HG02938 (cell line): Measurements from ENCODE around the gene LRRC15.

Source experiments
- ATAC-seq: cut with Tn5 transposase; IDR thresholded peaks from one replicate; pipeline ENCODE4 v1.9.1; 2021; ENCODE audit warnings: mild to moderate bottlenecking, moderate library complexity; ENCODE audit not compliant: unreplicated experiment

LRRC15 gene

DNA sequence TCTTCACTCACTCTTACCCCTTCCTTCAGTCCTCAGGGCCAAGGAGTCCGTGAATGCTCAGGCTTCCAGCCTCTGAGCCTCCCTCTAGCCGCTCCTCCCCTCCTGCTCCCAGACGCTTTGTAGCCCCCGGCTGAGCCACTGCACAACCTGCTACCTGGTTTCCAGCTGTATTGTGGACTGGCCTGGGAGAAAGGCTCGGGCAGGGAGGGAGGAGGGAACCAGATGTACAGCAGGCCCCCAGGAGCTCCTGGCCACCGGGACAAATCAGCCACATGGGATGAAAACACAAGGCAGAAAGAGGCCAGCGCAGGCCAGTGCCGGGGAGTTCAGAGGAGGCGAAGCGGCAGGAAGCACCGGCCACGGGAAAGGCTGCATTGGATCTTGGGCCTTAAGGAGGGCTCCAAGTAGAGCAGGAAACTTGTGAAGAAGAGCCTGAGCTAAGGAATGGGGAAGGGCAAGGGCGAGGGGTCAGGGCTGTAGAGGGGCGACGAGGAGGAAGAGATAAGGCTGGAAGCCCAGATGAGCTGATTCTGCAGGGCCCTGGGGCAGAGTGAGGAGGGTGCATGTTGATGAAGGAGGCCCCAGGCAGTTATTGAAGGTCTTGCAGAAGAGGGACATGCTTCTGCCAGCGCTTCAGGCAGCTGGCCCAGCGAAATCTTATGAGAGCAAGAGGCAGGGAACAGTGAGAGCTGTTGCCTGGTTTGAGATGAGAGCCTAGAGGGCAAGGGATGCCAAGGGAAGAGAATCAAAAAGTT is 32.8 kb downstream of the LRRC15 start:
- no peak for ATAC-seq

GRCh38 chr3:194333981-194334320 is 35.6 kb downstream of the LRRC15 start:
- ATAC-seq = no peak

- ATAC-seq = peak; percentile 89
Measured at GRCh38 chr3:194333212-194333980, 36.1 kb downstream of the LRRC15 start.

DNA sequence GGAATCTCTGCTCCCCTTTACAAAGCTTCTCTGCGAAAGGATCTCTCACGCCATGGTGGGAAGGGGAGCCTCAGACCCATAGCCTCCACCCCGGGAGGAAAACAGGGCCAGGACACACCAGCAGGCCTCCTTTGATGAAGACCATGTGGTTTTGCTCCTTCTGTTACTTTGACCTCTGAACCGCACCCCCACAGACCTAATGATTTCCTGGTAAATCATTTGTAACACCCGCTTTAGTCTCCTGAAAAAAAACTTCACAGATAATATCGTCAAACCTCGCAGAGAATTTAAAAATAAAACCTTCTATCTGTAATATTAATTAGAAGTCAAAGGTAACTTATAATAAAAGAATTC is 36.7 kb downstream of the LRRC15 start:
- ATAC-seq = no peak

GRCh38 chr3:194330579-194330978 is 39.0 kb downstream of the LRRC15 start:
- ATAC-seq = no peak

DNA sequence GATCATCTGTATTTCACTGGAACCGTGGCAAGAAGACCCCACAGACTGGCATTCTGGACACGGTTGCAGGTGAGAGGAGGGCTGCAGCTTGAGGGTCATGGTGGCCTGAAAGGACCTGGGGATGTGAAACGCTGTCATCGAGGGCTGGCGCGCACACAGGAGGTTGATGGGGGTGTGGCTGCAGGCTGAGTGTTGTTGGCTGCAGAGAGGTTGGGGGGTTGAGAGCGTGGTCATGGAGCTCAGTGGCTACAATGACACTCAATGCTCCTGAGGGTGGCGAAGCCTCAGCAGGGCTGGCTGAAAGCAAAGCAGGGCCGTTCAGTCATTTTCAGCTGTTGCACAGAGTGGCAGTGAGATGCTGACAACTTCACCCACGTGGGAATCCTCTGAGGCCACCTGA is 39.4 kb downstream of the LRRC15 start:
- no peak for ATAC-seq

- ATAC-seq = no peak
Measured at GRCh38 chr3:194329583-194329965, 40.0 kb downstream of the LRRC15 start.

- no peak for ATAC-seq
Measured at GRCh38 chr3:194328942-194329582, 40.5 kb downstream of the LRRC15 start.

GRCh38 chr3:194328053-194328657 is 41.4 kb downstream of the LRRC15 start:
- ATAC-seq = no peak

DNA sequence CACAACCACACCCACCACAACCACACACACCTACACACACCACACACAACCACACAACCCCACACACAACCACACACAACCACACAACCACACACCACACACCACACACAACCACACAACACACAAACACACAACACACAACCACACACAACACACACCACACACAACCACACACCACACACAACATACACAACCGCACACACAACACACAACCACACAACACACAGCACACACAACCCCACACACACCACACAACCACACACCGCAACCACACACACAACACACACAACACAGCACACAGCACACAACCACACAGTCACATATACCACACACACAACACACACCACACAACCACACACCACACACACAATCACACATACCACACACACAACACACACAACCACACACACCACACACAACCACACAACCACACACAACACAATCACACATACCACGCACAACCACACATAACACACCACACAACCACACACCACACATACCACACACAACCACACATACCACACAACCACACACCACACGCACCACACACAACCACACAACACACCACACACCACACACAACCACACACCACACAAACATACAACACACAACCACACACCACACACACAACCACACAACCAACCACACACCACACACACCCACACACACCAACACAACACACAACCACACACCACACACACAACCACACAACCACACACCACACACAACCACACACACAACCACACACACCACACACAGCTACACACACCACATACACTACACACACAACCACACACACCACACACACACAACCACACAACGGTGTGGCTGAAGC is 42.1 kb downstream of the LRRC15 start:
- no peak for ATAC-seq

- no peak for ATAC-seq
Measured at GRCh38 chr3:194326968-194327217, 42.6 kb downstream of the LRRC15 start.

DNA sequence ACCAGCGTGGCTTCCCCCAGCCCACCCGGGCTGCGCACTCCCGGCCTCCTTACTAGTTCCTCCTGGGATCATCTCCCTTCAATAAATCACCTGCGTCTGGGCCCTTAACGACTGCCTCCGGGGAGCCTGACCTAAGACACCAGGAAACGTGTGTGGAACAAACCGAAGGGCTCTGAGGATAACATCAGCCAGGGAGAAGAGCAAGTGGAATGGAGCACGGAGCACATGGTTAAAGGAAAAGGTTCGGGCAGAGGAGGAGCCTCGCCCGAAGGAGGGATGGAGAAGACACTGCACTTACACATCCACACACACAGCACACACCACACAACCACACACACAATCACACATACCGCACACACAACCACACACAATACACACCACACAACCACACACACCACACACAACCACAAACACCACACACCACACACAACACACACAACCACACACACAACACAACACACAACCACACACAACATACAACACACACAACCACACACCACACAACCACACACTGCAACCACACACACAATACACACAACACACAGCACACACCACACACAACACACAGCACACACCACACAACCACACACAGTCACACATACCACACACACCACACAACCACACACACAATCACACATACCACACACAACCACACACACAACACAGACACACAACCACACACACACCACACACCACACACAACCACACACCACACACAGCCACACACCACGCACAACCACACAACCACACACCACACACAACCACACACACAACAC is 43.2 kb downstream of the LRRC15 start:
- ATAC-seq = no peak

DNA sequence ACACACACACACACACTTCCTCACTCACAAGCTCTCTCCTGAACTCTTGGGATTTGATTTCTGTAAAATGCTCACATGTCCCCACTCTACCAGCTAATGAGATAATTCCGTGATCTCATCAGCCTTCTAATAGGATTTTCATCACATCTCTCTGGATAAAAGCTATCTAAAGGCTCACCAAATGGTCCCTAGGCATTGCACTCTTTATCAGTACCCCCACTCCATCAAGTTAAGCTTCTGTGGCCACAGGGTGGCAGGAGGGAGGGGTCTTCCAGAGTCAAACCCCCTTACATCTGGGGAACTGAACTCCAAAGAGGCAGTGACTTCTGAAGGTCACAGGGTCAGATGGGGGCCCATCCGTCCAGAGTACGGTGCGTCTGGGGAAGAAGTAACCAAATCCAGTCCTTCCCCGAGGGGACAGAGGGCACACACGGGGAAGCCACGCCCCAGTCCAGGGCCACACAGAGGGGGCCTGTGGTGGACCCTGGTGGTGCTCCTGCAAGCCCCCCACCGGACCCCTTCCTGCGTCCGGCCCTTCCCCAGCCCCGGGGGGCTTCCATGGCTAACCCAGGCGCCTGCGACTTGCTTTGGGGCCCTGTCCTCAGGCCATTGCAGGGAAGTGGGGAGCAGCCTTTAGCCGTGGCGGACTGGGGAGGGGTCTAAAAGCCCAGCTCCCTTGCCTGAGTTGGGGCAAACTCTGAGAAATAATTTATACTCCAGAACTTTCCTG is 44.0 kb downstream of the LRRC15 start:
- ATAC-seq = no peak

- ATAC-seq = no peak
Measured at GRCh38 chr3:194324823-194325327, 44.7 kb downstream of the LRRC15 start.

GRCh38 chr3:194323785-194324735 is 45.5 kb downstream of the LRRC15 start:
- peak; percentile 47 for ATAC-seq

- no peak for ATAC-seq
Measured at GRCh38 chr3:194322678-194323211, 46.8 kb downstream of the LRRC15 start.

- ATAC-seq = no peak
Measured at GRCh38 chr3:194321693-194322640, 47.6 kb downstream of the LRRC15 start.
